GM23248 (cell line): ENCODE data around the gene CHD9.

Source experiments
- EZH2 ChIP-seq: fragments of 200-600 bp; sonication (generic); IDR thresholded peaks from 2 replicates; pipeline ENCODE4 v1.6.1; 2018; ENCODE audit warnings: antibody characterized with exemption, mild to moderate bottlenecking; ENCODE audit not compliant: insufficient read depth, poor library complexity, severe bottlenecking
- EZH2phosphoT487 ChIP-seq: fragments of 200-600 bp; sonication (generic); IDR thresholded peaks from 2 replicates; pipeline ENCODE4 v1.6.1; 2018; ENCODE audit warnings: antibody characterized with exemption, moderate library complexity, mild to moderate bottlenecking, low read depth; ENCODE audit not compliant: insufficient read depth

- no peak for TF ChIP-seq EZH2
- no peak for TF ChIP-seq EZH2phosphoT487
Observed at GRCh38 chr16:53234836-53235235, 180.0 kb downstream of the CHD9 start.
